HG02884 (cell line): ENCODE results near the gene ARL5C.
"Not testable (repeated sequence)": the region's sequence is repeated elsewhere in the genome, so short reads cannot be mapped to it uniquely, and the experiment has no call there.

ENCODE experiments used
- ATAC-seq: cut with Tn5 transposase; IDR thresholded peaks from one replicate; pipeline ENCODE4 v1.9.1; 2021; ENCODE audit warnings: mild to moderate bottlenecking, moderate library complexity; ENCODE audit not compliant: unreplicated experiment

ARL5C gene

GRCh38 chr17:39141915-39142664, 23.9 kb downstream of the ARL5C start:
- ATAC-seq: no peak

GRCh38 chr17:39141294-39141693, 24.7 kb downstream of the ARL5C start:
- no peak for ATAC-seq

GRCh38 chr17:39139561-39139960, 26.4 kb downstream of the ARL5C start:
- ATAC-seq: no peak

GRCh38 chr17:39139161-39139511, 26.8 kb downstream of the ARL5C start:
- no peak for ATAC-seq

DNA sequence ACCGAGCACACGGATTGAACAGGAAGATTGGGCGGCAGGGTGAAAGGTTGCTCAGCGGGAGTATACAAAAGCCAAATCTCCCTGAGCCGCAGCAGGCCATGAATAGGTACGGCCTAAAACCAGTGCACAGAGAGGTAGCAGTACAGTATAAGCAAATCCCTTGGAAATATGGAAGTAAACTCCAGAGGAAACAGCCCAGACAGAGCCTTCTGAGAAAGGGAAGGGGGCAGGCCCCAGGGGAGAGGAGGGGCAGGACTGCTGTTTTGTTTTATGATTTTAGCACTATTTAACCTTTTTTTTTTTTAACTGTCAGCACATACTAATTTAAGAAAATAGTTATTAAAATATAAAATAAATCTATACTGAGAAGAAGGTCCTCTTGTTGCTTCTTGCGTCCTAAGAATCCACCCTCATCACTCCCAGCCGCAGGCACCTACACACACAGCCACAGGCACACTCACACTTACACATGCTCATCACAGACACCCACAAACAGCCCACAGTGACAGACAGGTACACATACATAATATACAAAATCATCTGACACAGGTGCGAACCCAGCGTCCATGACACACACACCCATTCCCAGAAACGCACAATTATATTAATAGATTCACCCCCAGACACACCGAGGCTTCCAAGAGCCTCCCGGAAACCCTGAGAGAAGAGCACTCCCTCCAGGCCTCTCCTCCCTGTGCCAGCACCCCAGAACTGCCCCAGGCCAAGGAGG, 27.4 kb downstream of the ARL5C start:
- no peak for ATAC-seq

GRCh38 chr17:39134878-39135277, 31.1 kb downstream of the ARL5C start:
- ATAC-seq: no peak

DNA sequence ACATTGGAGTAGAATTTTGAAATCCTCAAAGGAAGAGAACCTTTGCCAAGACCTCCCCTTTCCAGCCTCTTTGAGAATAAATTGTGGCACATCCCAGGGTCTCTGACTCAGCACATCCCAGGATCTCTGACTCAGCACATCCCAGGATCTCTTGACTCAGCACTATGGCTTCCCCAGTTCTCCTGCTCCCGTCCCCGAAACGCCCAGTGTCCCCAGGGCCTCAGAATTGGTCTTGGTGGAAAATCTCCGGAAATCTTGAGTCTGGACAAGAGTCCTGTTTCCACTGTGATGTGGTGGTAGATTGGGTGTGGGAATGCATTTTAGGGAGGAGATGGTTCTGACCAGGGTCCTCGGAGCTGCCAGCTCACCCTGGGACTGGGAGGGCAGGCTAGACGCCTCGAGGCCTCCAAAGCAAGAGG, 33.8 kb downstream of the ARL5C start:
- no peak for ATAC-seq

DNA sequence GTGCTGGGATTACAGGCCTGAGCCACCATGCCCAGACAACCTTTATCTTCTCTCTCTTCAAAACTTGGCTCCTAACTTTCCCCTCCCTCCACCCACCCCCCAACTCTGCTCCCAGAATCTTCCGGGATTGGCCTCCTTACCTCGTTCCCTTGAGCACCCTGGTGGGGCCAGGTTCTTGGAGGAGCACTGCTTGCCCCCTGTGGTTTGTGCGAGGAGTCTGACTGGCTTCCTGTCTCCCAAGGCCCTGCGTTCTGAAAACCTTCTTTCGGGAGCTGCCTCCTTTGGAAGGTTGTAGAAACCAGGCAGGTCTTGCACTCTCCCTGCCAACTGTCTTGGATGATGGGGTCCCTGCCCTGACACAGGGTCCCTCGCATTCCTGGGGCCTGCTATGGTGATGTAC, 34.3 kb downstream of the ARL5C start:
- no peak for ATAC-seq

- ATAC-seq: no peak
Measured at GRCh38 chr17:39130205-39130604, 35.8 kb downstream of the ARL5C start.

DNA sequence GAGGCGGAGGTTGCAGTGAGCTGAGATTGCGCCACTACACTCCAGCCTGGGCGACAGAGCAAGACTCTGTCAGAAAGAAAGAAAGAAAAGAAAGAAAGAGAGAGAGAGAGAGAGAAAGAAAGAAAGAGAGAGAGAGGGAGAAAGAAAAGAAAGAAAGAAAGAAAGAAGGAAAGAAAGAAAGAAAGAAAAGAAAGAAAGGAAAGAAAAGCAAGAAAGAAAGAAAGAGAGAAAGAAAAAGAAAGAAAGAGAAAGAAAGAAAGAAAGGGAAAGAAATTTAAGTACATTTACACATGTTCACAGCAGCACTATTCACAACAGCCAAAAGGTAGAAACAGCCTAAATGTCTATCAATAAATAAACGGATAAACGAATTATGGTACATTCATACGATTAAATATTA, 36.4 kb downstream of the ARL5C start:
- ATAC-seq: not testable (repeated sequence)

- no peak for ATAC-seq
Measured at GRCh38 chr17:39126436-39126835, 39.5 kb downstream of the ARL5C start.

- no peak for ATAC-seq
Measured at GRCh38 chr17:39125143-39125875, 40.7 kb downstream of the ARL5C start.

GRCh38 chr17:39123627-39124026, 42.3 kb downstream of the ARL5C start:
- no peak for ATAC-seq

DNA sequence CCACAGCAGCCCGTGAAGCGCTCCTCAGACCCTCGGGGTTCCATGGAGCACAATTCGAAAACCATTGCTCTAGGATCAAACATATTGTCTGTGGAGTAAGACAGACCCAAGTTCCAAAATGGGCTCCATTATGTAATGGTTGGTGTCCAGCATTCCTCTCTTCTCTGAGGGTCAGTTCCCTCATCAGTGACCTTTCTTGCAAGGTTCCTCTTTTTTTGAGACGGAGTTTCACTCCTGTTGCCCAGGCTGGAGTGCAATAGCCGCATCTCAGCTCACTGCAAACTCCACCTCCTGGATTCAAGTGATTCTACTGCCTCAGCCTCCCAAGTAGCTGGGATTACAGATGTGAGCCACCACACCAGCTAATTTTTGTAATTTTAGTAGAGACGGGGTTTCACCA, 43.0 kb downstream of the ARL5C start:
- no peak for ATAC-seq

GRCh38 chr17:39121919-39122318, 44.0 kb downstream of the ARL5C start:
- ATAC-seq: not testable (repeated sequence)

DNA sequence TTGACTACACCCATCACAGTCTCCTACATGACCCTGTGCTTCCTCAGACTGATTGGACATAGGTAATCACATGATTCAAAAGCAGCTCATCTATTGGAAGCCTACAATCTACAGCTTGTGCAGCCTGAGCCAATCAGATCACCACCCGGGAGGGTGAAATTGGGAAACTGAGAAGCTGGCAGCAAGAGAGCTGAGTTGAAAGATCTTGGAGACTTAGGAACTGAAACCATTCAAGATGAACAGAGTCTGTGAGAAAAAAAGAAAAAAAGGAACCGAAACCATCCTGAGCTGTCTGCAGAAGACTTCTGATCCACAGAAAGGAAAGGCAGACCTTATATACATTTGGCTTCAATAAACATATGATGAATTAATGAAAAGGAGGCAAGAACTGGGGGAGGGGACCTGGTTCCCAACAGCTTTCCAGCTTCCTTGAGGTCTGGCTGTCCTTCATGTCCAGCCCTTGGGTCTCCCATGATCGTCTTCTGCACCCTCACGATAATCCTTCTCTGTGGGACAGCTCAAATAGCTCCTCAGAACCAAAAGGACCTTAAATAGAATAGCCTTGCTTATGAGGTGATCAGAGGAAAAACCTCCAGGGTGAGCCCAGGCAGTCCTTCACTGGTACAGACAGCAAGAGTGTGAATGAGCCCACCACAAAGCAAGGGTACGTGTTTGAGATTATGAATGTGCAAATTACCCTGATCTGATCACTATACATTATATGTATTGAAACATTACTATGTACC, 47.1 kb downstream of the ARL5C start:
- peak; percentile 43 for ATAC-seq

DNA sequence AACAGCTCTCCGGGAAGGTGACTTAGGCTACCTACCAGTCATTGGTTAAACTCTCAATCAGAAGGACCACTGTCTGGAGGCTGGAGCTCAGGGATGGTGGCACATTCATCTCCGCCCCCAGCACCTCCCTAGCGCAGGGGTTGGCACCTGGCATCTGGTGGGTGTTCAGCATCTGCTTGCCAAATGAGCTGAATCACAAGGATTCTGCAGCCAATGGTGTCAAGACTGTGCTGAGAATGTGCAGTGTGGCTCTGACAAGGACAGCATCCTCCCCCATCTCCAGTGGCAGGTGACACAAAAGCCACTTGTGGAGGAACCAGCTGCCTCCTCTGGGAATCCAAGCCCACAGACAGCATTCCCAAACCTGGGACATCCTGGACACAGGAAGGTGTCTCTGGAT, 49.7 kb downstream of the ARL5C start:
- ATAC-seq: no peak

DNA sequence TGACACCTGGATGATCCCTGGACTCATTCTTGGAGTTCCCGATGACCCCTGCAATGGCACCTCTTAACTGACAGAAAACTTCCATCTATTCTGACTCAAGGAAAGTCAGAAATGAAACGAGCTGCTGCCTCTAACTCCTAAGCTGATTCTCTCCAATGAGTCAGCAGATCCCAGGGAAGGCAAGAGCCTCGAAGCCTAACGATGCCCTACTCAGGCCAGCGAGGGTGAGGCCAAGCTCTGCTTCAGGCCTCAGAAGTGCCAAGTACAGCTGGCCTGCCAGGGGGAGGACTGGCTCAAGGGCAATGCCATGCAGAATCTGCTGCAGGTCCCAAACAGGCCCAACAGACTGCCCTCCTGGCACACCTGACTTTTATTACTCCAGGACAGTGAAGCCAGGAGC, 50.8 kb downstream of the ARL5C start:
- ATAC-seq: no peak

GRCh38 chr17:39114723-39115122, 51.2 kb downstream of the ARL5C start:
- ATAC-seq: no peak

GRCh38 chr17:39113871-39114270, 52.1 kb downstream of the ARL5C start:
- no peak for ATAC-seq
